ENCODE measurements around the gene C1QB.

- no peak for TF ChIP-seq CTCF (conservative IDR thresholded peaks at IDR 0.05)
- TF ChIP-seq EZH2 (IDR thresholded peaks at IDR 0.05; ENCODE audit: low read depth), result no peak
Measured at GRCh38 chr1:22613951-22614350, 39.1 kb upstream of the C1QB start.
